ENCODE data around the gene TMEM184A.

DNA sequence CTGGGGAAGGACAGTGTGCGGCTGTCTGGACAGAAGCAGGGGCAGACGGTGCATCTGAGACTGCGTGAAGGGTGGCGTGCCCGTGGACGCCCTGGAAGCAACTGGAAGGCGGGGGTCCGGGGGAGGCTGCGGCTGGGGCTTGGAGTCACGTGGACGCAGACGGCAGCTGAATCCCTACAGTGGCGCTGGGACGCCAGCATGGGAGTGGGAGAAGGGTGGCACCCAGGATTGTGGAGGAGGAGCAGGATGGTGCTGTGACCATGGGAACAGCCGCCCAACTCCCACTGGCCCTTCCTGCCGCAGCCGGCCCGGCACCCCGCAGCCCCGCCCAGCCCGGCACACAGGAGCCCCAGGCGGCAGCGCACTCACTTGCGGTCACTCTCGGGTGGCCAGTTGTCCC lies 61.6 kb downstream of the TMEM184A start:
- TF ChIP-seq, protein P1, sequence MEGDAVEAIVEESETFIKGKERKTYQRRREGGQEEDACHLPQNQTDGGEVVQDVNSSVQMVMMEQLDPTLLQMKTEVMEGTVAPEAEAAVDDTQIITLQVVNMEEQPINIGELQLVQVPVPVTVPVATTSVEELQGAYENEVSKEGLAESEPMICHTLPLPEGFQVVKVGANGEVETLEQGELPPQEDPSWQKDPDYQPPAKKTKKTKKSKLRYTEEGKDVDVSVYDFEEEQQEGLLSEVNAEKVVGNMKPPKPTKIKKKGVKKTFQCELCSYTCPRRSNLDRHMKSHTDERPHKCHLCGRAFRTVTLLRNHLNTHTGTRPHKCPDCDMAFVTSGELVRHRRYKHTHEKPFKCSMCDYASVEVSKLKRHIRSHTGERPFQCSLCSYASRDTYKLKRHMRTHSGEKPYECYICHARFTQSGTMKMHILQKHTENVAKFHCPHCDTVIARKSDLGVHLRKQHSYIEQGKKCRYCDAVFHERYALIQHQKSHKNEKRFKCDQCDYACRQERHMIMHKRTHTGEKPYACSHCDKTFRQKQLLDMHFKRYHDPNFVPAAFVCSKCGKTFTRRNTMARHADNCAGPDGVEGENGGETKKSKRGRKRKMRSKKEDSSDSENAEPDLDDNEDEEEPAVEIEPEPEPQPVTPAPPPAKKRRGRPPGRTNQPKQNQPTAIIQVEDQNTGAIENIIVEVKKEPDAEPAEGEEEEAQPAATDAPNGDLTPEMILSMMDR (IDR thresholded peaks at IDR 0.05), result no peak
- no peak for TF ChIP-seq POLR2A (IDR thresholded peaks at IDR 0.05)

All from breast epithelium (tissue), 3 donors.